LNCaP clone FGC (cell line): ENCODE data around the gene SHQ1.
A peak's percentile ranks its signal among the peaks of the same experiment; 100 is the strongest.

ENCODE experiments used
- DNase-seq: peaks from one replicate; pipeline ENCODE4 v3.0.0-alpha.2; 2011; ENCODE audit warnings: low read depth
- H3K4me3 ChIP-seq: 2 replicates; pipeline ENCODE4 v1.5.1; 2011; ENCODE audit warnings: mild to moderate bottlenecking, low read depth, low read length, control low read depth
- TF ChIP-seq, protein P1 (sequence below): IDR thresholded peaks from 2 replicates; pipeline ENCODE4 v1.5.1; 2012; ENCODE audit warnings: mild to moderate bottlenecking; ENCODE audit not compliant: control insufficient read depth, insufficient read depth; ENCODE audit errors: extremely low read depth

Gene SHQ1

DNA sequence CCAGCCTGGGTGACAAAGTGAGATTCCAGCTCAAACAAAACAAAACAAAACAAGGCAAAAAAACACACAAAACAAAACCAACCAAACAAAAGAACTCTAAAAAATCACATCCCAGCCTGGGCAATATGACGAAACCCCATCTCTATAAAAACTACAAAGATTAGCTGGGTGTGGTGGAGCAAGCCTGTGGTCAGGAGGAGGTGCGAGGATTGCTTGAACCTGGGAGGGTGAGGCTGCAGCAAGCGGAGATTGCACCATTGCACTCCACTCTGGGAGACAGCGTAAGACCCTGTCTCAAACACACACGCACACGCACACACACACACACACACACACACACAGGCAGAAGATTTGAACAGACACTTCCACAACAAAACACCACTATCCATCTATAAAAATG, 99.6 kb downstream of the SHQ1 start:
- TF ChIP-seq, protein P1, sequence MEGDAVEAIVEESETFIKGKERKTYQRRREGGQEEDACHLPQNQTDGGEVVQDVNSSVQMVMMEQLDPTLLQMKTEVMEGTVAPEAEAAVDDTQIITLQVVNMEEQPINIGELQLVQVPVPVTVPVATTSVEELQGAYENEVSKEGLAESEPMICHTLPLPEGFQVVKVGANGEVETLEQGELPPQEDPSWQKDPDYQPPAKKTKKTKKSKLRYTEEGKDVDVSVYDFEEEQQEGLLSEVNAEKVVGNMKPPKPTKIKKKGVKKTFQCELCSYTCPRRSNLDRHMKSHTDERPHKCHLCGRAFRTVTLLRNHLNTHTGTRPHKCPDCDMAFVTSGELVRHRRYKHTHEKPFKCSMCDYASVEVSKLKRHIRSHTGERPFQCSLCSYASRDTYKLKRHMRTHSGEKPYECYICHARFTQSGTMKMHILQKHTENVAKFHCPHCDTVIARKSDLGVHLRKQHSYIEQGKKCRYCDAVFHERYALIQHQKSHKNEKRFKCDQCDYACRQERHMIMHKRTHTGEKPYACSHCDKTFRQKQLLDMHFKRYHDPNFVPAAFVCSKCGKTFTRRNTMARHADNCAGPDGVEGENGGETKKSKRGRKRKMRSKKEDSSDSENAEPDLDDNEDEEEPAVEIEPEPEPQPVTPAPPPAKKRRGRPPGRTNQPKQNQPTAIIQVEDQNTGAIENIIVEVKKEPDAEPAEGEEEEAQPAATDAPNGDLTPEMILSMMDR, result no peak
- H3K4me3 ChIP-seq, result no peak overlapping the region
- no peak for DNase-seq

DNA sequence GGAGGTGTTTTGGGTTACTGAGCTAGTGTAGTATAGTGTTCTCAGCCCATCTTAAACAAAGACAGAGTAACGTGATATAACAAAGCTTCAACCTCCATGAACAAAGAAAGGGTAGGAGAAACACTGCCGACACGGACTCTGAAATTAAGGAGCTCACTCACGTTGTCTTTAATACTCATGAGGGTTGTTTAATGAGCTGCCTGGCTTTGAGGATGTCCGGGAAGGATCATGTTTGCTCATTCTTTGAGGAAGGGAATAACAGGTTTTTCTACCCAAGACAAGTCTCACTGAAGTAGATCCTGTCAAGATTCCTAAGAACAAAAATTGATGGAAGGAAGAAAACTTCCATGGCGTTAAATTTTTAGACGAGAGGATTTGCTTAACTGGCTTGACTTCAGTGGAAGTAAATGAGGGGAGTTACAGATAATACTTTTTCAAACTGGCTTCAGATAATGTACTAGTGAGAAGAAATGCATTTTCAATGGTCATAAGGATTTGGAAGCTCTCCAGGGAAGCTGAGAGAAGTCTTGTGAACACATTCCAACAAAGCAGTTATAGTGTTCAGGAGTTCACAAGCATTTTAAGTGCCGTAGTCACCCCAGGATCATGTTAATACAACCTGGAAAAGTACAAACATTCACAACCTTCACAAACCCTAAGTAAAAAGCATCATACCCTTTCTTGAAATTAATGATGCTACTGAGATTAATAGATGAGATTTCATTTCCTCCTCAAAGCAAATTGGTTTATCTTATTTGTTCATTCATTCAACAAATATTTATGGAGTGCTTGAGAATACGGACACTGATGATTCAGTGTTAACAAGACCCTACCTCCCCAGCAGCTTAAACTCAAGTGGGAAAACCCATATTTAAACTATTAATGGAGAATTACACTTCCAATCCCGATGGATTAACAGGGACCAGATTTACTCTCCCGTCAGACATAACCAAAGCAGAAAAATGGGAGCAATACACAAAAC, 101.5 kb downstream of the SHQ1 start:
- H3K4me3 ChIP-seq, result no peak overlapping the region
- TF ChIP-seq, protein P1, result no peak
- DNase-seq, result peak; percentile 92

DNA sequence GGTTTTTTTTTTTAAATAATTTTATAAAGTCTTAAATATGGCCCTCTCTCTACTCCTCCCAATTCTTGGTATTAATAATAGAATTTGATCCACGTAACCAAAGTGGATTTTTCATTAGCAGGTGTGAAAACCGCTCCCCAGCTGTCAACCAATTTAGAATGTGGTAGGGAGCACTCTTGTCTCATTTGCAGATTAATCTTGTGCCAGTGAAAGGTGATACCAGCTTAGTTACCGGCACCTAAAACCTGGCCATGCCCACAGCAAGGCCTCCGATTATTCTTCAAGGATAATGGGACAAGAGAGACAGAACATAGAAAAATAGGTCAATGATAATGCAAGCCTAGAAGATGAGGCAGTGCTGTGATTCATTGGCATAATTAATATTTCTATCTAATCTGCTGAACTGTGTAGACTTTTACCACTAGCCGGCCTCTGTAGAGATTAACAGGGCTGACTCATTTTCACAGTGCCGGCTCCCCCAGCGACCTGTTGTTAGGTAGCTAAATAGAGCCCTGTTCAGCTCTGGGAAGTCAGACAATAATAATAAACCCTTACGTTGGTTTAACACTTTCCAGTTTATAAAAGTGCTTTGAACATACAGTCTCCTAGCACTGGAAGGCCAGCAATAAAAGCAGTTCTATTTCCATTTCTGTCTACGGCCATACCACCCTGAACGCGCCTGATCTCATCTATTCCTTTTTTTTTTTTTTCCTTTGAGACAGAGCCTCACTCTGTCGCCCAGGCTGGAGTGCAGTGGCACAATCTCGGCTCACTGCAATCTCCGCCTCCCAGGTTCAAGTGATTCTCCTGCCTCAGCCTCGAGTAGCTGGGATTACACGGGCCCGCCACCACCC, 102.9 kb downstream of the SHQ1 start:
- no peak for DNase-seq
- H3K4me3 ChIP-seq, result no peak overlapping the region
- TF ChIP-seq, protein P1, result no peak

DNA sequence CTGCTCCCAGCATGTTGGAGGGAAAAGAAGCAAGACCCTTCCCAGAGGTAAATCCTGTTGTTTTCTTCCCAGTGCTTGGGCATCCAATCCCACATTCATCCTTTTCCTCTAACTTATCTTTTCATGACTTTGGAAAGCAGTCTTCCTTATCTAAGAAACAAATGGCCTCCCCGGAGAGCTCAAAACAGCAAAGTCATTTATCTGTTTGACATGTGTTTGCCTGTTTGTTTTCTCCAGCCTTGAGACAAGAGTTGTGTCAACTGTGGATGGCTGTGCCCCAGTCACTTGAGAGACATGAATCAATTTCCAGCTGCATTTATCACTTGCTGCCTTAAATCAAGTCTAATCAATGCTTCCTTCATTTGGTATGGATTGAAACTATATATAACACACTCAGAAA, 103.9 kb downstream of the SHQ1 start:
- H3K4me3 ChIP-seq, result no peak overlapping the region
- no peak for DNase-seq
- TF ChIP-seq, protein P1, result no peak

DNA sequence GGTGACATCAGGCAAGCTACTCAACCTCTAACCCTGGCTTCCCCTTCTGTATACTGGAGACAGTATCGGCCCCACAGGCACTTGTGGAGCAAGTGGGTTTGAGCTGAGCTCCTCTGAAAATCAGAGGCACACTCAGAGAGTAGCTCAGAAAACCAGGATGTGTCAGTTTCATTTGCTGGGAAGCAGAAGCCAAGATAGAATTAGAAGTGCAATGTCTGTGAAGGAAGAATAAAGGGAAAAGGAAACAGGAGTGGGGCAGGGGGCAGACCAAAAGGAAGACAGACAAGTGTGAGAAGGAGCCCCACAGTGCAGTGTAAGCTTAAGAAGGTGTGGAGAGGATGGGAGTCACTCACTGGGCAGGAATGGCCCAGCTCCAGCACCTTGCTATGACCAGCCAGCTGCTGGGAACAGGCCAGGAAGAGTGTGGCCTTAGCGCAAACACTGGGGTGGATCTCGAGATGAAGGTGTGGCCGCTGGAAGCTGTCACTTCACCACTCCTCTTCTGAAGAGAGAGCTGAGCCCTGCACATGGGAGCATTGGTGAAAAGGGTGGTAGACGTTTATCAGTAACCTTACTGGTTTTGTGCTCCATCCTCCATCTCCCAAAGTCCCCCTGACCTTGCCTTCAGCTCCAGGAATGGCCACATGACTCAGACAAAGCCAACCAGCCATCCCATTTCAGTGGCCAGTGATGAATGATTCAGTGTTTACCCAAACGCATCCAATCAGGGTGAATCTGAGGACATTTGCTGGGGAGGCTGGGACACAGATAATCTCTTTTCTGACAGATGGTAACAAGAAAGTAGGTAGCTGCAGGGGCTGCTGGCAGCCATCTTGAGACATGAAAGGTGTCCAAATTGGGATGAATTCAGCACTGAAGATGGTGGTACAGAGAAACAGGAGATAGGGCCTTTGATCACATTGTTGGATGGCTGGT, 108.4 kb downstream of the SHQ1 start:
- TF ChIP-seq, protein P1, result no peak
- no peak for DNase-seq
- H3K4me3 ChIP-seq, result no peak overlapping the region
